Measurements from ENCODE around the gene PIK3R1. TPM values are rescaled to one million over a fixed set of nuclear protein-coding genes. Genes with fewer than 3 reads are reported as not detected.

Gene PIK3R1
- total and polyA plus RNA-seq, 2 of the 4 experiments (the other 2 are of a cell fraction): 2.4 to 9.3 TPM

DNA sequence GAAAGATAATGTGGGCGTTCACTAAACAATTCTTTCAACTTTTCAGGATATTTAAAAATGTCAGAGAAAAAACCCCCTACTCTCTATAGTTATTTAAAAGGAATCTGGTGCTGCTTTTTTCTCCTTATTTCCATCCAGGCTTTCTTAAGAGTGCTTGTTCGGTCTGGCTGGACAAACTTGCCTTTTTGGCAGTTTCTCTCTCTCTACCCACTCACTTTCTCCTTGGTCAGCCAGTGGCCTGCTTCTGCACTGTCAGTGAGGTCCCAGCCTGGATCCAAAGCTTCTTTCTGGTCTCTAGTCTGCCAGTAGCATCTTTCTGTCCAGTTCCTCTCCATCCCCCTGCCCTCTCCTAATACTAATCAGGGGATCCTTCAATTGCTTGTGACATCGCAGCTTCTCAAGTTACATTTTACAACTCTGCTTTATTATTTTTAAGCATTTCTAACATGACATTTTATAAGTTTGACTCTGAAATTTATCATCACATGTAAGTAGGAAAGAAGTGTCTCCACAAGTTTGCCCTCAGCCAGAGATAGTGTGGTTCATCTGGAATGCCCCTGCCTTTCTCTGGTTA, 50.4 kb downstream of the PIK3R1 start:
- DNase-seq (peak; percentile 23), ATAC-seq (ENCODE audit: low read depth) (peak; percentile 32)
- Histone ChIP-seq H3K4me2 (ENCODE audit: low read depth, low read length) (peak overlapping the region; percentile 3), H2AK9ac (replicated peaks; ENCODE audit: low read depth, low read length, poor library complexity) (no peak overlapping the region), H3K9me1 (ENCODE audit: insufficient read depth, low read length) (peaks cover 10% of the 10 kb centered on the region), H3K4ac (ENCODE audit: low read depth, low read length) (peak overlapping the region; percentile 78), H3K4me1 (ENCODE audit: control insufficient read depth, insufficient read depth, low read length) (peaks cover 19% of the 10 kb centered on the region), H2BK20ac (ENCODE audit: low read depth, low read length) (peak overlapping the region; percentile 66), H3K56ac (ENCODE audit: extremely low read depth, insufficient read depth, low read length) (no peak overlapping the region), H4K5ac (ENCODE audit: low read depth, low read length) (peak overlapping the region; percentile 41; the same call in 1 of the 2 replicates), H2BK120ac (ENCODE audit: low read depth, low read length) (peak overlapping the region; percentile 58), H3K14ac (replicated peaks; ENCODE audit: low read depth, low read length) (peak overlapping the region; percentile 58), H2BK5ac (ENCODE audit: low read depth, low read length, poor library complexity, severe bottlenecking) (peak overlapping the region; percentile 30), H3K36me3 (ENCODE audit: control insufficient read depth, insufficient read depth, low read length) (no peaks in the 10 kb centered on the region), H3K79me1 (ENCODE audit: low read depth in 1 of 2, low read length in 2 of 2) (peaks cover 13 to 25% of the 10 kb centered on the region in 2 experiments; a peak in 3 of 4 replicates), H3K18ac (ENCODE audit: low read depth, low read length) (peak overlapping the region; percentile 12; the same call in 1 of the 2 replicates), H2AK5ac (ENCODE audit: low read depth, low read length) (peak overlapping the region; percentile 75), H3K4me3 (ENCODE audit: insufficient read depth, low read depth, low read length) (no peak overlapping the region), H3K9ac (ENCODE audit: low read depth, low read length) (peak overlapping the region; percentile 65), H3K27ac (ENCODE audit: insufficient read depth, low read length) (peak overlapping the region; percentile 64; the same call in 1 of the 2 replicates), H3K9me3 (ENCODE audit: control insufficient read depth, insufficient read depth, low read length) (no peaks in the 10 kb centered on the region), H3K23ac (ENCODE audit: low read depth, low read length) (peak overlapping the region; percentile 43), H4K91ac (ENCODE audit: insufficient read depth, low read depth, low read length) (peak overlapping the region; percentile 18; the same call in 1 of the 2 replicates), H2AFZ (replicated peaks; ENCODE audit: low read length, poor library complexity) (no peak overlapping the region), H2BK15ac (ENCODE audit: low read depth, low read length) (no peak overlapping the region), H4K20me1 (ENCODE audit: insufficient read depth, low read length) (no peaks in the 10 kb centered on the region), H4K8ac (ENCODE audit: low read depth in 2 of 2, low read length in 2 of 2) (peak overlapping the region in 1 of 2 experiments; percentile 32; a peak in 3 of 4 replicates), H3K27me3 (ENCODE audit: control insufficient read depth, insufficient read depth, low read length) (no peaks in the 10 kb centered on the region)
- intact Hi-C loops (cut with micrococcal nuclease) (no loop called here), in situ Hi-C loops (cut with MboI; ENCODE audit: low sequenced_read_pairs) (loop anchor here (25.0 kb wide), 1 partner anchor 1454 kb away; no protein-coding TSS in a partner anchor), dilution Hi-C loops (cut with HindIII; ENCODE audit: low sequenced_read_pairs, unreplicated experiment) (no loop called here)
- no TSS peak for BruUV-seq (replicated peaks)
- ChIA-PET POLR2A (ENCODE audit: unreplicated experiment) (no interaction called here), CTCF (no interaction called here)
- TF ChIP-seq BHLHE40 (IDR thresholded peaks at IDR 0.05; ENCODE audit: low read depth, low read length): no peak
- no peak for TF ChIP-seq NFE2L2 (IDR thresholded peaks at IDR 0.05; ENCODE audit: low read depth, low read length)
- no peak for TF ChIP-seq RCOR1 (IDR thresholded peaks at IDR 0.05; ENCODE audit: insufficient replicate concordance, low read length)
- no peak for TF ChIP-seq CEBPB (IDR thresholded peaks at IDR 0.05; ENCODE audit: low read depth, low read length)
- TF ChIP-seq, protein P1, sequence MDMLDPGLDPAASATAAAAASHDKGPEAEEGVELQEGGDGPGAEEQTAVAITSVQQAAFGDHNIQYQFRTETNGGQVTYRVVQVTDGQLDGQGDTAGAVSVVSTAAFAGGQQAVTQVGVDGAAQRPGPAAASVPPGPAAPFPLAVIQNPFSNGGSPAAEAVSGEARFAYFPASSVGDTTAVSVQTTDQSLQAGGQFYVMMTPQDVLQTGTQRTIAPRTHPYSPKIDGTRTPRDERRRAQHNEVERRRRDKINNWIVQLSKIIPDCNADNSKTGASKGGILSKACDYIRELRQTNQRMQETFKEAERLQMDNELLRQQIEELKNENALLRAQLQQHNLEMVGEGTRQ (IDR thresholded peaks at IDR 0.05; ENCODE audit: low read depth, low read length): no peak
- TF ChIP-seq MAZ (IDR thresholded peaks at IDR 0.05; ENCODE audit: borderline replicate concordance, low read depth, low read length): no peak
- TF ChIP-seq MAFK (IDR thresholded peaks at IDR 0.05; ENCODE audit: low read depth, low read length): no peak
- no peak for TF ChIP-seq MXI1 (IDR thresholded peaks at IDR 0.05; ENCODE audit: borderline replicate concordance, low read depth, low read length)
- TF ChIP-seq CHD1 (IDR thresholded peaks at IDR 0.05; ENCODE audit: low read depth, low read length): no peak
- TF ChIP-seq SMC3 (IDR thresholded peaks at IDR 0.05; ENCODE audit: low read depth, low read length): no peak
- TF ChIP-seq POLR2A (IDR thresholded peaks at IDR 0.05; ENCODE audit: low read depth, low read length): no peak
- TF ChIP-seq, protein P2, sequence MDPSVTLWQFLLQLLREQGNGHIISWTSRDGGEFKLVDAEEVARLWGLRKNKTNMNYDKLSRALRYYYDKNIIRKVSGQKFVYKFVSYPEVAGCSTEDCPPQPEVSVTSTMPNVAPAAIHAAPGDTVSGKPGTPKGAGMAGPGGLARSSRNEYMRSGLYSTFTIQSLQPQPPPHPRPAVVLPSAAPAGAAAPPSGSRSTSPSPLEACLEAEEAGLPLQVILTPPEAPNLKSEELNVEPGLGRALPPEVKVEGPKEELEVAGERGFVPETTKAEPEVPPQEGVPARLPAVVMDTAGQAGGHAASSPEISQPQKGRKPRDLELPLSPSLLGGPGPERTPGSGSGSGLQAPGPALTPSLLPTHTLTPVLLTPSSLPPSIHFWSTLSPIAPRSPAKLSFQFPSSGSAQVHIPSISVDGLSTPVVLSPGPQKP (IDR thresholded peaks at IDR 0.05; ENCODE audit: borderline replicate concordance, low read depth, low read length): no peak
- no peak for TF ChIP-seq RAD21 (IDR thresholded peaks at IDR 0.05; ENCODE audit: low read length)
- TF ChIP-seq FOS (IDR thresholded peaks at IDR 0.05; ENCODE audit: low read depth, low read length): no peak
- TF ChIP-seq, protein P3, sequence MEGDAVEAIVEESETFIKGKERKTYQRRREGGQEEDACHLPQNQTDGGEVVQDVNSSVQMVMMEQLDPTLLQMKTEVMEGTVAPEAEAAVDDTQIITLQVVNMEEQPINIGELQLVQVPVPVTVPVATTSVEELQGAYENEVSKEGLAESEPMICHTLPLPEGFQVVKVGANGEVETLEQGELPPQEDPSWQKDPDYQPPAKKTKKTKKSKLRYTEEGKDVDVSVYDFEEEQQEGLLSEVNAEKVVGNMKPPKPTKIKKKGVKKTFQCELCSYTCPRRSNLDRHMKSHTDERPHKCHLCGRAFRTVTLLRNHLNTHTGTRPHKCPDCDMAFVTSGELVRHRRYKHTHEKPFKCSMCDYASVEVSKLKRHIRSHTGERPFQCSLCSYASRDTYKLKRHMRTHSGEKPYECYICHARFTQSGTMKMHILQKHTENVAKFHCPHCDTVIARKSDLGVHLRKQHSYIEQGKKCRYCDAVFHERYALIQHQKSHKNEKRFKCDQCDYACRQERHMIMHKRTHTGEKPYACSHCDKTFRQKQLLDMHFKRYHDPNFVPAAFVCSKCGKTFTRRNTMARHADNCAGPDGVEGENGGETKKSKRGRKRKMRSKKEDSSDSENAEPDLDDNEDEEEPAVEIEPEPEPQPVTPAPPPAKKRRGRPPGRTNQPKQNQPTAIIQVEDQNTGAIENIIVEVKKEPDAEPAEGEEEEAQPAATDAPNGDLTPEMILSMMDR (conservative IDR thresholded peaks at IDR 0.05; ENCODE audit: low read depth, low read length): no peak
- TF ChIP-seq RFX5 (IDR thresholded peaks at IDR 0.05; ENCODE audit: low read depth, low read length): no peak
- WGBS, 2 experiments (ENCODE audit: extremely low coverage in 2 of 2, insufficient read length in 1 of 2): 71% methylated on average over 1 of the region's 3 CpGs; no CpG with 5 or more reads in 1 of the 2 experiments
